ENCODE results near the gene SH3PXD2A.

SH3PXD2A gene

DNA sequence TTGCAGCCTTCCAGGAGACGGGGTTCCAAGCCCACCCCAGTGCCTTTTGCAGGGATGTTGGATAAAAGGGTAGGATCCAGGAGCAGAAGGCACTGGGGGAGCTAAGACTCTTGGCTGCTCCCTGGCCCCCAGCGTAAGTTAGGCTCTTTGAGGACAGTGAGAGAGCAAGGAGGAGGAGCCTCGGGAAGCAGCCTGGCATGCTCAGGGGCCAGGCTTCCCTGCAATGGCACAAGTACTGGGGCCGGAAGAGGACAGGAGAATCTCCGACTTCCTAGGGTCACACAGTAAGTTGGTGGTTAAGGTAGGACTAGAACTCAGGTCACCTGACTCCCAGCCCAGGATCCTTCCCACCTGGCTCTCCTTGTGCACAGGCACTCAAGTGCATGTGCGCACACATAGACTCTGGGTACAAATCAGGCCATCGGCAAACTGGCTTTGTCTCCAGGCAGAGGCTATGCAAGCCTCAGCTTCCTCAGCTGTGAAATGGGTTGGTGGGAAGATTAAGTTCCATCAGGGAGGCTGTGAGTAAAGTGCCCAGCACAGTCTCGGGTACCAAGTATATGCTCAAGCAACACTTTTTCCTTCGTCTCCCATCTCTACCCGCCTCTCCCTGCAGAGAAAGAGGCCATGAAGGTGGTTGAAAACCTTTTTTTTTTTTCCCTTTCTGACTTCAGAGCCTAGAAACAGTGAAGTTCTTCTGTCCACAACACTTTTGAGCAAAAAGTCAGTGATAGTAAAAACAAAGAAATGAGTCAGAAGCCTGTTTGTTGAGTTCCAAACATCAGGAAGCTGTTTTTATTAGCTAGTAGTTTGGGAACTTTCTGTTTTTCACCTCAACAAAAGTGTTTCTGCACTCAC is 282.8 kb downstream of the SH3PXD2A start:
- DNase-seq, result no peak

DNA sequence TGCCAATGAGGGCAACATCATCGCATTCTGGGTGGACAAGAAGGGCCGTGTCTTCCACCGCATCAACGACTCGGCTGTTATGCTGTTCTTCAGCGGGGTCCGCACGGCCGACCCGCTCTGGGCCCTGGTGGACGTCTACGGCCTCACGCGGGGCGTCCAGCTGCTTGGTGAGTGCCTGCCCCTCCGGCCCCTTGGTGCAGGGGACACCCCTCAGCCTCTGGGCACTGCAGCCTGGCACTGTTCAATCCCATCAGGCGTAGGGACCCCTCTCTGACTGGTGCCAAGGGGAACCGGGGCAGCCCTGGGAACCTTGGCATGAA is 283.8 kb downstream of the SH3PXD2A start:
- DNase-seq, result no peak

DNA sequence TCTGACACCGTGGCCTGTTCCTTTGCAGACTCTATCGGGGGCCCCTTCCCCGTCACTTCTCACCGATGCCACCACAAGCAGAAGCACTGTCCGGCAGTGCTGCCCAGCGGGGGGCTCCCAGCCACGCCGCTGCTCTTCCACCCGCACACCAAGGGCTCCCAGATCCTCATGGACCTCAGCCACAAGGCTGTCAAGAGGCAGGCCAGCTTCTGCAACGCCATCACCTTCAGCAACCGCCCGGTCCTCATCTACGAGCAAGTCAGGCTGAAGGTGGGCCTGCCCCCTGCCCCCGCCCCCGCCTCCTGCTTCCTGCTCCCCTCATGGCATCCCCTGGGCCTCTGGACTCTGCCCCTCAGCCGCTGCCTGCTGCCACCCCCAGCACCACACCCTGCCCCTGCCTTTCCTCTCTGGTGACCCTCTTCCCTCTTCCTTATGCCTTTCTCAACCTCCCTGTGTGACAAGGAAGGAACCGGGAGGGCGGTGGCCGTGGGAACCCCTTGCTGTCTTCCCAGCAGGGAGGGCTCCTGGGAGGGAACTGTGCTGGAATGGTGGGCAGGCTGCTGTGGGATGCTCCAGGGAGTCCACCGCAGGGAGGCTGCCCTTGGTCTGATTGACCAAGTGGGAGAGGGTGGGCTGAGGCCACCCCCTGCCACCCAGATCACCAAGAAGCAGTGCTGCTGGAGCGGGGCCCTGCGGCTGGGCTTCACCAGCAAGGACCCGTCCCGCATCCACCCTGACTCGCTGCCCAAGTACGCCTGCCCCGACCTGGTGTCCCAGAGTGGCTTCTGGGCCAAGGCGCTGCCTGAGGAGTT is 284.3 kb downstream of the SH3PXD2A start:
- no peak for DNase-seq

DNA sequence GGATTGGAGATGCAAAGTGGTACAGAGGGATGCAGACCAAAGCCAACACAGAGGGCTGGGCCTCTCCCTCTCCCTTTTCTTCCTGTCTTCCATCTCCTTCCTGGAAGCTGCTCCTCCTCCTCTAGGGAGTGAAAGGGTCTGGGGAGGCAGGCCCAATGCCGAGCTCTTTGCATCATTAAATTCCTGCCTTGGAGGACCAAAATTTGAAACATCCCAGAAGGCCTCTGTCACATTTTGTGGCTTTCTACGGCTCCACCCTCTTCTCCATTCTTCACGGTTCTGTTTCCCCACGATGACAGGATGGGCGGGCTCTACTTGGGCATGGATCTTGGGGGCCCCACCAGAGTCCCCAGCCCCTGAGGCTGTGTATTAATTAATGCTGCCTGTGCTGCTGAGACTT is 285.5 kb downstream of the SH3PXD2A start:
- DNase-seq, result no peak

DNA sequence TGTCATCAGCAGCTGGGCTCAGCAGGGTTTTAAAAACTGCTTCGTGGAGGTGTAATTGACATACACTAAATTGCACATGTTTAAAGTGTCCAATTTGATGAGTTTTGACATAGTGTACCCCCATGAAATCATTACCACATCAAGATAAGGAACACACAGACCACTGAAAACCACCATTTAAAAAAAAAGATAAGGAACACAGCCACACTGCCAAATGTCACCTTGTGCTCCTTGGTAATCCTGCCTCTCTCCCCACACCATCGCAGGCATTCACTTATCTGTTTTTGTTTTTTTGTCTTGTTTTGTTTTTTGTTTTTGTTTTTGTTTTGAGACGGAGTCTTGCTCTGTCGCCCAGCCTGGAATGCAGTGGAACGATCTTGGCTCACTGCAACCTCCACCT is 286.9 kb downstream of the SH3PXD2A start:
- no peak for DNase-seq

DNA sequence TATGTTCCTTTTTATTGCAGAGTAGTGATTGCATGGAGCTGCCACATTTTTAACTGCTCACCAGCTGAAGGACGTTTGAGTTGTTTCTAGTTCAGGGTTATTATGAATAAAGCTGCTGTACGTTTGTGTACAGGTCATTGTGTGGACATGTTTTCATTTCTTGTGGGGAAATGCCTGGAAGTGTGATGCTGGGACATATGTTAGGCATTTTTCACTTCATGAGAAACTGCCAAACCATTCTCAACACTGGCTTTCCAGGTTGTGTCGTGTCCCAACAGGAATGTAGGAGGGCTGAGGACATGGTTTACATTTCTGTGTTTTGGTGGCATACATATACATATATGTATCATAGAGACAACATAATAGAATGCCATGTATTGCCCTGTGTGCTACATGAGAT is 288.8 kb downstream of the SH3PXD2A start:
- DNase-seq, result no peak

DNA sequence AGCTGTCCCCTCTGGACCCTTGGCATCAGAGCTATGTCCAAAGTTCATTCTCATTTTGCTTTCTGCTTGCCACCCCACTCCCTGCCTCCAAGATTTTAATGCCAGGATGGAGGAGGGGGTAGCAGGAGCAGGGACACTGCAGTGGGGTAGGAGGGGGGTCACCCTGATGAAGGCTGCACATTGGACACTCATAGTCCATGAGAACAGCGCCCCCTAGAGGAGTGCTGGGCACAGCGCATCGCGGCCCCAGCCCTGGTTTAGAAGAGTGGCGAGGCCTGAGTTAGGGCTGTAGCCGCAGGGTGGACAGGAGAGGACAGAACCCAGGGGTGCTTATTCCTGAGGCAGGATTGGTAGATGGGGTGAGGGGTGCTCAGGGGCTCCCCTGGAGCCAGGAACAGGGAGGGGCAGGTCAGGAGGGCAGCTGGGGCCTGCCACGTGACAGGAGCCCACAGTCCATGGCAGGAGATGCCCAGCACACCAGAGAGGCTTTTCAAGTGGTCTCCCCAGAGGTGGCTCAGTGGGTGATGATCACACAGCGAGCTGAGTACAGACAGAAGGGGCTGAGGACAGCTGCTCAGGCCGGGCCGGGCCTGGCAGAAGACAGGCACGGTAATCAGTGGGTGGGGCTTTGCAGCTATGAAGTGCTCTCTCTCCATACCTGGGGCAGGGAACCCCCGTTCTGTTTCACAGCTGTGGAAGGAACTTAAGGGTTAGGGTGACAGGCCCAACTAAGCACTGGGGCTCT is 290.4 kb downstream of the SH3PXD2A start:
- DNase-seq, result no peak

DNA sequence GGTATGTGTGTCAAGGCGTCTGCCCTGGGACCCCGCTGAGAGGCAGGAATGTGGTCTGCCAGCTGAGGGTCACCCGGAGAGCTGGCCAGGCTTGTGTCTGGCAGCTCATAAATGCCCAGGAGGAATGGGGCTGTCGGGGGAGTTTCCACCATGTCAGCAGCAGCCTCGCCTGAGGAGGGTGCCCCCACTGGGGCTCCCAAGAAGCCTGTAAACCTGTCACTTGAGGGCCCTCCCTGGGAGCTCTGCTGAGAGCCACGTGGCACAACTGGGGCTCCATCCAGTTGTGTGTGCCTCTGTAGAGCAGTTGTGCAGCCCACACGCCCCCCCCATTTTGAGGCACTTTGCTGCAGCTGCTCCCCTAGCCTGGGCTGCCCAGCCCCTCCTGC is 291.3 kb downstream of the SH3PXD2A start:
- no peak for DNase-seq

DNA sequence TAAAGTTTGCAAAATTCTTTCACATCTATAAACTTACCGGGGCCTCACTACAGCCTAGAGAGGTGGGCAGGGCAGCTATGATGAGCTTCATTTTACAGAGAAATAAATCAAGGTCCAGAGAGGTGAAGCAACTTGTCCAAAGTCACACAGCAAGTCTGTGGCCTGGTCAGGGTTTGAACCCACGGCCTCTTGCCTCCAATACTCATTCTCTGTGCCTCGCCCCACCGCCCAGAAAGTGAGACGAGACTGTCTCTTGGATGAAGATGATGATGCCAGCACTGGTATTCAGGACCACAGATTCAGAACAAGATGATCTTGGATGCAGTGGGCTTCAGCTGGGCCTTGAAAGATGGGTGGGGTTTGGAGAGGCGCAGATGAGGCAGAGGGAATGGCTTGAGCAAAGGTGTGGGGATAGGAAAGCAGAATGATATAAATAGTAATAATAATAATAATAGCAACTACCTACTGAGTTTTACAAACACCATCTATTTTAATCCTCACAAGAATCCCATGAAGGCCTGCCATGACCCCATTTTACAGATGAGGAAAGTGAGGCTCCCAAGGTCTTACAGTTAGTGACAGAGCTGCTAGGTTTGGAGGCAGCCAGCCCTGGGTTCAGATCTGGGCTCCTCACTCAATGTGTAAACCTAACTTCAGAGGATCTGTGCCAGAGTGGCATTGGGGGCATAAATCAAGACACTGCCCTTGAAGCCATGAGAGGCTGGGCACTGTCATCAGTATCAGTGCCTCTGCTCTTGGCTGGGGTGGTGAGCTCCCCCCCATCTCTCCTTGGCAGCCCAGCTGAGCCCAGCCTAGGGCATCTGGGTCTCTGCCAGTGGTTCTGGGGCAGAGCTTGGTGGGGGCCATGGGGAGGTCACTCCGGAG is 291.9 kb downstream of the SH3PXD2A start:
- no peak for DNase-seq

DNA sequence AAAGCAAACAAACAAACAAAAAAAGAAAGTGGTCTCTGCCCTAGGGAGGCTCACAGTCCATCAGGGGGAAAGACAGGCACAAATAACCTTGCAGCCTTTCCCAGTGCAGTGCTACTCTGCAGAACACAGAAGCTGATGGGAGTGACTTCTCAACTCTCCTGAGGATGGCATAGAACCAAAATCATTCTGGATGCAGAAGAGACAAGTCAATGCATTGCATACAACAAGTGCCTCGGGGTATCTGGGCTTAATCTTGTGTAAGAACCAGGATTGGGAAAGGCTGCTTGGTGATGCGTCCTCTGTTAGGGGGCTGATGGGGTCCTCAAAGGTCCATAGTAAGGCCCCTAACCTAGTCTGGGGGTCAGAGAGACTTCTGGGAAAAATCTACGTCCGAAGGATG is 293.0 kb downstream of the SH3PXD2A start:
- DNase-seq, result no peak

DNA sequence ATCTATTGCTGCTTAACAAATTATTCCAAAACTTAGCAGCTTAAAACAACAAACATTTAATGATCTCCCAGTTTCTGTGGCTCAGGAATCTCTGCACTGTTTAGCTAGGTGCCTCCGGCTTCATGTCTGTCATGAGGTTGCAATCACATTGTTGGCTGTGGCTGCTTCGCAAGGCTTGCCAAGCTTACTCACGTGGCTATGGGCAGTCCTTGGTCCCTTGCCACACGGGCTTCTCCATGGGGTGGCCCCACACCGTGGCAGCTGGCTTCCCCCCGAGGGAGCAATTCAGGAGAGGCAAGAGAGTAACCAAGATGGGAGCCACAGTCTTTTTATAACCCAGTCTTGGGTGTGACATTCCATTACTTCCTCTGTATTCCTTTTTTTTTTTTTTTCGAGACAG is 294.5 kb downstream of the SH3PXD2A start:
- no peak for DNase-seq

DNA sequence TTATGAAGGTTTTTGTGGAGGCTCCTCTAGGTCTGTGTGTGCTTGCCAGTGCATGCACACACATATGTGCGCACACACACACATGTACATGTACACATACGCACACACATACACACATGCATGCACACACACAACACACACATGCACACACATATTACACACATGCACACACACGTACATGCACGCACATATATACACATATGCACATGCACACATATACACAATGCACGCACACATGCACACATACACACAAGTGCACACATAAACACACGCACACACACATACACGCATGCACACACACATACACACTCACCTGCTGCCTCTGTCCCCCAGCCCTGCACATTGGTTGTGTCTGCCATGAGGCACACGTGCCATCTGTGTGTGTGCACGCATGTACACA is 295.6 kb downstream of the SH3PXD2A start:
- no peak for DNase-seq

DNA sequence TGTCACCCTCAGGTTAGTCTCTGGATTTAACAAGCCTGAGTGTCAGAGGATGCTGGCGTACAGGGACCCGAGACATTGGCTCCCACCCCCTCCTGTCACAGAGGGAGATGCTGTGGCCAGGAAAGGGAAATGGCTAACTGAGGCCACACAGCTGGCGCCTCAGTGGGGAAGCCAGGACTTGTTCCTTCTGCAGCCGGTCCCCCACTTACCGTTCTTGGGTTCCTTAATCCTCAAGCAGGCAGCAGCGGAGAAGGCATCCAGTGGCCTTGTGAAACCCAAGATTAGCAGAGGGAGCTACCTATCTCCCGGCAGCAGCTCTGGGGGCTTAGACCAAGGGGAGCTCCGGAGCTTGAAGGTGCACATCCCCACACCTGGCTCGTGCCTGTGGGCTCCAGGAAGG is 296.5 kb downstream of the SH3PXD2A start:
- no peak for DNase-seq

DNA sequence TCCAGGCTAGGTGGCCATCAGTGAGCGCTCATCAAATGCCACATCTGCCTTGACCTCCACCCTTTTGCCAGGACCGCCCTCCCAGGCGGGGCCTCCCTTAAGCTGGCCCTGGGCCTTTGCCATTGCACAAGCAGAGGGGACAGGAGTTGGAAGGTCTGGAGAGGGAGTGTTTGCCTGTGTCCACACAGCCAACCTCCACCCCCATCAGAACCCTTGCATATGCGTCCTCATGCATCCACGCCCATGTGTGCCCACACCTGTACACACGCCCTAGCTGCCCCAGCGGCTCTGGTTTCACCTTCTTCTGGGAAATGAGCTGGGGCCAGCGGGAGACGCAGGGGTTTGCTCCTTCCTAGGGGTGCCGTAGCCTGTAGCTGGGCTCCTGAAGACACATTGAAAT is 297.9 kb downstream of the SH3PXD2A start:
- DNase-seq, result no peak

DNA sequence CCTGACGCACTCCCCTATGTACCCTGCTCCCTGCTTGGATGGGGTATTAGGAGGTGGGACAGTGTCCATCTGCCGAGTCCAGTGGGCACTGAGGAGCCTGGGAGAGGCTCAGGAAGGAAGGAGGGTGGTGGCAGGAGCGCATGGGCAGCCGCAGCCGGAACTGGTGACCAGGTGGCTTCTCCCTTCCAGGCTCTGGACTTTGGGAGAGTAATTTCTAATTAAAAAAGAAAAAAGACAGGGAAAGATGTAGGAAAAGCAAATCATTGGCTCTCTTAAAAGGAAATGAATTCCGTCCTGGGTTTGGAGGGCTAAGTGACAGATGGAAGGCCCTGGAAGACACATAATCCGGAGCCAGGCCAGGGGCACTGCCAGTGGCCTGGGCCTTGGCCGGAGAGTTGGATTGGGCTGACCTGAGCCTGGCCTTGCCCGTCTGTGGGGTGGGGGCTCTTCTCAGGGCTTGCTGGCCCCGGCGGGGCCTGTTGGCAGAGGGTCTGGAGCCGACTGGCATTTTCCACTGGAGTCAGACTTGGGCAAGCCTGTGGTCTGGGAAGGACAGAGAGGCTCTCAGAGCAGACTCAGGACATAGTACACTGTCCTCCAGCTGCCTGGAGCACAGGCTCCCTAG is 298.9 kb downstream of the SH3PXD2A start:
- no peak for DNase-seq

DNA sequence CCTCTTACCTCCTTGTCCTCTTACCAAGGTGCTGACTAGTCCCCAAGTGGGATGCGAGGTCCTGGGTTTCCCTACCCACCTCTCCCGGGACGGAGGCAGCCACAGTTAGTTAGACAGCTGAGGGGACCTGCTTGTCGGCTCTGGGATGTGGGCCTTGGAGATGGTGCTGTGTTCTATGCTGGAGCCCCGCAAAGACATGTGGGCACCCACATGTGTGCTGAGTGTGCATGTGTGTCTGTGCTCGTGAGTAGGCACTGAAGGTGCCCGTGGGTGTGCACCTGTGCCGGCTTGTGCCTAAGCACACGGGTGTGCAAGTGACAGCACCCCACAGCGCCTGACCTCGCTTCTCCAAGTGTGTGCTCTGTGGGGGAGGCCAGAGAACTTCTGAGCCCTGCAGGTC is 299.7 kb downstream of the SH3PXD2A start:
- DNase-seq, result no peak

DNA sequence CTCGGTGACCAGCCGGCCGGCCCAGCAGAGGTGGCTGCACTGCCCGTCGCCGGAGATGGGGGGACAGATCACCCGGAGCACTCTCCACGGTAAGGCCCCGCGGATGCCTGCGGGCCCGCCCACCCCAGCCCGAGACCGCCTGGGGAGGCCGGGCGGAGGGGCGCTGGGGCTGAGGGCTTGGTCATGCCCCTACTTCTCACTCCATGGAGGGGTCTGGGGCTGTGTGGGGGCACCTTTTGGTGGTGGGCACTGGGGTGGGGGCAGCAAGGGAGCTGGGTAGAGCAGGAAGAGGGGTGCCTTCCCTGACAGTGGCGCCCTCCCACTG is 300.1 kb downstream of the SH3PXD2A start:
- no peak for DNase-seq

DNA sequence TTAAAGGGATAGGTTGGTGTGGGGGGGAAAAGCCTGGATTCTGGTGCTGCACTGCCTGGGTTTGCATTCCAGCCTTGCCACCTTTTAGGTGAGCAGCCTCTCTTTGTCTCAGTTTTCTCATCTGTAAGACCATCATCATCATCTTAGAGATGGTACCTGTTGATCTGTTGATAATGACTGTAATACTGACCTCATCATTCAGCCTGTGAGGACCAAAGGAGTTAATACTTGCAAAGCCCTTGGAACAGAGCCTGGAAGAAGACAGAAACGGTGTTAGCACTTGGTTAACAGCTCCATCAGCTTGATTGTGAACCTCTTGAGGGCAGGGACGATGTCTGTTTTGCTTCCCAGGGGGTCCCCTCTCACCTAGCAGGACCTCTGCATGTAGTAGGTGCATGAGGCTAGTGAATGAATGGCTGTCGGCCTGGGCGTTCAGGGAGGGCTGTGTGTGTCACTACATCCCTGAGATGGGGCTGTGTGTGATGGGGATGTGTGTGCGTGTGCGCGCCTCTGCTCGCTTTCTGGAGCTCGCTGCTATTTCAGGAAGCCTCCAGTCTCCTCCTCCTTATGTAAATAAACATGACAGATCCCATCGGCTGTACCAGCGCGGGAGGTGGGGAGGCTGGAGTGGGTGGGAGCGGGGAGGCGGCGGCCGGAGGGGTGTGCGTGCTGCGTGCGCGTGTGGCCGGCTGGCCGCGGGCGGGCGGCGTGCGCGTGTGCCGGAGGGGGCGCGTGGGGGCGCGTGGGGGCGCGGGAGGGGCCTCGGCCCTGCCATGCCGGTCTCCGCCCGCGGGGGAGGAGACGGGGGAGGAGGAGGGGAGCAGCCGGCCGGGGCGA is 300.7 kb downstream of the SH3PXD2A start:
- DNase-seq, result peak; percentile 79

DNA sequence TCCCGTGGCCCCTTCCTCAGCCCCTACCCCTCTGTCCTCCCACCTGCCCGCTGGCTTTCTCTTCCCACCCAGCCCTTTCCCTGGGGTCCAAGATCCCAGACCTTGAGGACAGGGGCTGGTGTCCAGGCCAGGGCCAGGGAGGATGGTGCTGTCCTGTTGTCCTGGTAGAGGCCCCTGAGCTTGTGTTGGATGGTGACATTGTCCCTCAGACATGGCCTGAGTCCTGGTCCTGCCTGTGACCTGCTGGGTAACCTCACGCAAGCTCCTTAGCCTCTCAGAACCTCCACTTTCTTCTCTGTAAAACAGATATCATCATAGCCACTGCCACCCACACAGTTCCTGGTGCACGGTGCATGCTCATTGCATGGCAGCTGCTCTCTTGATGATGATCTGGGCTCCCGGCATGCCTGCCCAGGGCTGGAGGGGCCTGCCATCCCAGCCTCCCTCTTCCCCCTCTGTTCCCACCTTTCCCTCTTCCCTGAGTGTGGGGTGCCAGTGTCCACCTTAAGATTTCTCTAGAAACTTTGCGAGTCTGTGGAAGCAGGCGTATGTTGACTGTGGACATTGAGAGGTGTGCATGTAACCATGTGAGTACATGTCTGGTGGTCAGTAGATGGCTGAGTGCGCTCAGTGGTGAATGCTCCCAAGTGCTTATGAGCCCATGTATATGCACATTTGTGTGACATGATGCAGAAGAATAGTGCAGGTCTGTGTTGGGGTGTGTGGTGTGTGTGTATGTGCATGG is 301.5 kb downstream of the SH3PXD2A start:
- DNase-seq, result no peak

DNA sequence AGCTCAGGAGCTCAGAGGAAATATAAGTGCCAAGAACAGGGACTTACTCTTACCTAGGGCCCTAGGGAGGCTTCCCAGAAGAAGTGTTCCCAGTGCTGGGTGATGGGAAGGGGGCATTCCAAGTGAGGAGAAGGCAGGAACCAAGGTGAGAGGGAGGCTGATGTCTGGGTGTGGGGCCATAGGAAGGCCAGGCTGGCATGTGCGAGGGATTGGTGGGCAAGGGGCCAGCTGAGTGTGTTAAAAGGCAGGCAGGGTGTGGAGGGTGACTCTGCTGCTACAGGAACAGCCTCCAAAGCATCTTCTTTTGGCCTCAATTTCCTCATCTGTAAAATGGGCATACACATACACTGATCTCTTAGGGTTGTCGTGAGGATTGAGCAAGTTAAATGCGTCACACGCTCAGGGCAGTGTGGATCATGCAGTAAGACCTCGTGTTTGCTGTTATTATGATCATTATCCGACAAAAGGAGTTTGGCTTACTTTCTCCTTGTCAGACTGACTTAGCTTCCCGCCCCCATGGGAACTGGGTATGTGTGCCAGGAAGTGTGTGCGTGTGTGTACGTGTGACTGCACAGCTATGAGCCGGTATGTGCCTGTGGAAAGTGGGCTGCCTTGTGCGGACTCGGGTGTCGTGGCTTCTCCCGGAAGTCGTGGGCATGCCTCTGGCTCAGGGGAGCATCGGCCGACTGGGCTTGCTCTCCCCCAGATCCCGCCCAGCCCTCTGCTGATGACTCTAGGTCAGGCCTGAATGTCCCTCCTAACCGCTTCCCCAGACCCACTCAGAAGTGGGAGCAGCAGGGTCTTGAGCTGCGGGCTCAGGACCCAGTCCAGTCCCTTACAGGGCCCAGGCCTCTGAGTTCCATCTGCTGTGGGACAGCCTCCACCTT is 302.3 kb downstream of the SH3PXD2A start:
- no peak for DNase-seq

Data from femur (tissue), 1 donor.